Ishikawa (cell line): Measurements from ENCODE around the gene TLDC2.

ENCODE experiments used
- CEBPB ChIP-seq: IDR thresholded peaks from 2 replicates; pipeline ENCODE4 v1.6.1; 2012
- CREB1 ChIP-seq: IDR thresholded peaks from 2 replicates; pipeline ENCODE4 v1.6.1; 2012; ENCODE audit warnings: low read depth
- EGR1 ChIP-seq: IDR thresholded peaks from 2 replicates; pipeline ENCODE4 v1.6.1; 2012
- EP300 ChIP-seq: IDR thresholded peaks from 2 replicates; pipeline ENCODE4 v1.6.1; 2012; ENCODE audit warnings: borderline replicate concordance
- FOXM1 ChIP-seq: IDR thresholded peaks from 2 replicates; pipeline ENCODE4 v1.6.1; 2012; ENCODE audit warnings: low read depth, borderline replicate concordance
- NFIC ChIP-seq: IDR thresholded peaks from 2 replicates; pipeline ENCODE4 v1.6.1; 2012
- RAD21 ChIP-seq: IDR thresholded peaks from 2 replicates; pipeline ENCODE4 v1.6.1; 2012; ENCODE audit warnings: low read depth
- REST ChIP-seq: IDR thresholded peaks from 2 replicates; pipeline ENCODE4 v1.6.1; 2012; ENCODE audit warnings: low read depth, mild to moderate bottlenecking
- TAF1 ChIP-seq: IDR thresholded peaks from 2 replicates; pipeline ENCODE4 v1.6.1; 2012; ENCODE audit warnings: low read depth, mild to moderate bottlenecking
- TCF12 ChIP-seq: IDR thresholded peaks from 2 replicates; pipeline ENCODE4 v1.6.1; 2012; ENCODE audit warnings: low read depth
- TEAD4 ChIP-seq: IDR thresholded peaks from 2 replicates; pipeline ENCODE4 v1.6.1; 2012
- USF1 ChIP-seq: IDR thresholded peaks from 2 replicates; pipeline ENCODE4 v1.6.1; 2012
- TF ChIP-seq, protein P1 (sequence below): IDR thresholded peaks from 2 replicates; pipeline ENCODE4 v1.6.1; 2012

- TF ChIP-seq RAD21 (no peak), TAF1 (no peak), EP300 (no peak), TEAD4 (no peak), CEBPB (no peak), TCF12 (no peak), FOXM1 (no peak), NFIC (no peak), REST (no peak), EGR1 (no peak), CREB1 (no peak), USF1 (no peak)
- TF ChIP-seq, protein P1, sequence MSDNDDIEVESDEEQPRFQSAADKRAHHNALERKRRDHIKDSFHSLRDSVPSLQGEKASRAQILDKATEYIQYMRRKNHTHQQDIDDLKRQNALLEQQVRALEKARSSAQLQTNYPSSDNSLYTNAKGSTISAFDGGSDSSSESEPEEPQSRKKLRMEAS: no peak
These were observed 53.8 kb downstream of the TLDC2 start for GRCh38 chr20:36929691-36930090.
